VCaP (cell line): ENCODE measurements around the gene RELT.
A peak's percentile ranks its signal among the peaks of the same experiment; 100 is the strongest.

Experiments
- H3K27ac ChIP-seq: fragments of 450-650 bp; 2 replicates; pipeline ENCODE4 v1.5.1; 2017
- TF ChIP-seq, protein P1 (sequence below): fragments of 450-650 bp; conservative IDR thresholded peaks from 2 replicates; pipeline ENCODE4 v1.5.1; 2017; ENCODE audit warnings: mild to moderate bottlenecking, moderate library complexity

Gene RELT

DNA sequence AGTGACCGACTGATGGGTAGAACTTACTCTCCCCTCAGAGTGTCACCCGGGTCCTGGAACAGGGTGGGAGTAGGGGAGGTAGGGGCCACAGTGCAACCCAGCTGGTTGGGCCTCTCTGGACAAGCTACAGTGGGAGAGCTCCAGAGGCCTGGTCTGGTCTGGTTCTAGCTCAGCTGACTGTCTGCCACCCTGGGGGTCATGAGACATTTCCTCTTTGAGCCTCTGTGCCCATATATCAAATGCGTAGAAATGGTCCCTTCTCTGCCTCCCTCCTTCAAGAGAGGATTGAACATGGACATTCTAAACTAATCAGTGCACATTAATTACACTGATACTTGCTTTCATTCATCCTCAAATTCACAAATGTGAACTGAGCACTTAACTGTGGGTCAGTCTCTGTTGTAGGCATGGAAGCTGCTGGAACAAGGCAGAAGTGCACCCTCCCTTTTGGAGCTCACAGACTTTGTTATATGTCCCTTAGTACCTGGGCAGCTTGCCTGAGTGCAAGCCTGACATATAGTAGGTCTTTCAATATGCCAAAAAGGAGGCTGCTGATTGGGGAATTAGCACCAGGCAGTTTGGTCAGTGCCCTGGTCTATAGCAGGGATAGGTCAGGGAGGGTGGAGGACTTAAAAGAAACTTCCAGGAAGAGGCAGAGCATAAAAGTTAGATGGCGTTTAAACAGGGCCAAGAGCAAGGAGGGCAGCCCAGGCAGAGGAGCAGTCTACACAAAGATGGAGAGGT is 42.4 kb upstream of the RELT start:
- H3K27ac ChIP-seq = no peak overlapping the region
- TF ChIP-seq, protein P1, sequence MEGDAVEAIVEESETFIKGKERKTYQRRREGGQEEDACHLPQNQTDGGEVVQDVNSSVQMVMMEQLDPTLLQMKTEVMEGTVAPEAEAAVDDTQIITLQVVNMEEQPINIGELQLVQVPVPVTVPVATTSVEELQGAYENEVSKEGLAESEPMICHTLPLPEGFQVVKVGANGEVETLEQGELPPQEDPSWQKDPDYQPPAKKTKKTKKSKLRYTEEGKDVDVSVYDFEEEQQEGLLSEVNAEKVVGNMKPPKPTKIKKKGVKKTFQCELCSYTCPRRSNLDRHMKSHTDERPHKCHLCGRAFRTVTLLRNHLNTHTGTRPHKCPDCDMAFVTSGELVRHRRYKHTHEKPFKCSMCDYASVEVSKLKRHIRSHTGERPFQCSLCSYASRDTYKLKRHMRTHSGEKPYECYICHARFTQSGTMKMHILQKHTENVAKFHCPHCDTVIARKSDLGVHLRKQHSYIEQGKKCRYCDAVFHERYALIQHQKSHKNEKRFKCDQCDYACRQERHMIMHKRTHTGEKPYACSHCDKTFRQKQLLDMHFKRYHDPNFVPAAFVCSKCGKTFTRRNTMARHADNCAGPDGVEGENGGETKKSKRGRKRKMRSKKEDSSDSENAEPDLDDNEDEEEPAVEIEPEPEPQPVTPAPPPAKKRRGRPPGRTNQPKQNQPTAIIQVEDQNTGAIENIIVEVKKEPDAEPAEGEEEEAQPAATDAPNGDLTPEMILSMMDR = no peak

DNA sequence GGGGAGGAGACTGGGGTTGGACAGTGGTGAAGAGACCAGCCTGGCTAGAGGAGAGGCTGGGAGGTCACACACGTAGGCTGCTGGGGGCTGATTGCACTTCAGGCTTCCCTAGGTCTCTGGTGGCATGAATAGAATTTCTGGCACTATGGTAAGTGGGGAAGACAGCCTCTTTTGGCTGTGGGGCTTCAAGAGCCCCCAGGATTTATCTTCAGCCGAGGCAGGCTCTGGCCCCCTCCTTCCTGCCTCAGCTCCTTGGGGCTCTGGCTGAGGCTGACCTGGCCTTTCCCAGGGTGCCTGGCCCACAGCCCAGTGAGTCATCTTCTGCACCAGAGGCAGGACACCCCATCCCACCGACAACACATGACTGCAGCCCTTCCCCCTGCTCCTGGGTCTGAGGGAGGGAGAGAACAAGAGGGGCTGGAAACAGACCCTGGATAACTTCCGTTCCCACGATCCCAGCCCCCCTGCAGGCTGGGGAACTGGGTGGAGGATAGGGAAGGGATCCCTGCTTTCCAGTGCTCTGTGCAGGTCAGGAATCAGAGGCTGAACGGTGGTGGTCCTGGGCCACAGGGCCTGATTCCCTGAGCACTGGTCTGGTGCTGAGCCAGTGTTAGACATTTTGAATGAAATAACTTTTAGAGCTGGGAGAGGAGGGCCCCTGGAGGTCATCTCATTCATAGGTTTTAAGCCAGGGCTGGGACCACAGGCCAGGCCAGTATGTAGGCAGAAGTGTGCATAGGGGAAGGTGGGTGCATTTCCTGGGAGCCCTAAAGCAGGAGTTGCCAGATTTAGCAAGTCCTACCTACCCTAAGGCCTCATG is 41.6 kb upstream of the RELT start:
- TF ChIP-seq, protein P1 = no peak
- peak overlapping the region; percentile 4; the same call in 1 of the 2 replicates for H3K27ac ChIP-seq

DNA sequence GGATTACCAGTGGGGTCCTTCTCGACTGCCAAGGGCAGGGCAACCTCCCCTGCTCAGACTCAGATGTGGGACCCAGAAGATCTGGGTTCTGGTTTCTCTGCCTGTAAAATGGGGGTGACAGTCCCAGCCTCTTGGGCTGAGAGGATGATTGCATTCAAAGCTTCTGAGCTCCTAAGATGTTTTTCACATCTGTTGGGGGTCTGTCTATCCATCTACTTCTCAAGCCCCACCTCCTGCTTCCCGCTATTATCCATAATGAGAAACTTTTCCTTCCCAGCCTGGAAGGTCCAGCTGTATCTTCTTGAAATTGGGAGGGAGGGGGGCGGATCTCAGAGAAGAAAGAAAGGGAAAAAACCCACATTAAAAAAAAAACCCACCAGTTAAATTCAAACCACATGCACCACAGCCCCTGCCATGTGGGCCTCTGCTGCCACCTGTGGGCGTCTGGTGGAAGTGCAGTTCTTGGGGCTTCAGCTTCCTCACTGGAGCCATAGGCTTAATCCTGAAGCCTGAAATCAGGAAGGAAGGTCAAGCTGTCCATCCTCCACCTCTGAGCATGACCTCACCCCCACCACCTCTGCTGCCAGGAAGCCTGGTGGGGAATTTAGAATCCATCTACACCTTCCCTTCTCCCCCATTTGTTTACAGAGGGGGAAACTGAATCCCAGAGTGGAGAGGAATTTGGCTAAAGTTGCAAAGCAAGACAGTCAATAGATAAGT is 40.8 kb upstream of the RELT start:
- peak overlapping the region; percentile 4; the same call in 1 of the 2 replicates for H3K27ac ChIP-seq
- TF ChIP-seq, protein P1 = peak; percentile 99

DNA sequence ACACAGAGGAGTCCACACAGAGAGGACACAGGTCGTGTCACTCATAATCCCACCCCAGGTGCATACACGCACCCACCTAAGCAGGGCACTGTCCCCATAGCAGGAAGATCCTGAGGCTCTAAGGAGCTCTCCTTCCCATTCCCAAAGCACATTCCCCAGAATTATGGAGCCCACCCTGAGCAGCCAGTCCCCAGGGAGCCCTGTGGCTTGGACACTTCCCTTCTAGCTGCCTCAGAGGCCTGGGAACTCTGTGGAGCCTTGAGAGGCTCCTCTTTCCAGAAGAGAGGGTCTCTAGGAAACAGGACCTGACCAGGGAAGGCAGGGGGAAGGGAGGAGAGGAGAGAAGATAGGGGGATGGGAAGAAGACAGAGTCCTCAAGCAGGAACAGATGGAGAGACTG is 38.4 kb upstream of the RELT start:
- TF ChIP-seq, protein P1 = no peak
- H3K27ac ChIP-seq = no peak overlapping the region

DNA sequence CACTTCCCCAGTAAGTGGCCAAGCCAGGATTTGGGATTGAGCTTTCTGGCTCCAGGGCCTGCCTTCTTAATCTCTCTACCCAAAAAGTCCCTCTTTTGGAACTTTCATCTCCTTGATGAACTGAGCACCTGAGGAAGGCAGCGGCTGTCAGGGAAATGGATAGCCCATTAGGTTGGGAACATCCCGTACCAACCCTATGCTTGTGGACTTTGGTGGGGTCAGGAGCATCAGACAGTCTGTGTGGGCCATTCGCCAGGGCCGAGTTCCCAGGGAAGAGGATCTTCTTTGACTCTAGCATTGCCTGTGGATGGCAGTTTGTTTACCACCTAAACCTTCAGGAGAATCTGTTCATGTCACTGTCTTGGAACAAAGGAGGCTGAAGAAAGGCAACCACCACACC is 37.9 kb upstream of the RELT start:
- TF ChIP-seq, protein P1 = no peak
- no peak overlapping the region for H3K27ac ChIP-seq

DNA sequence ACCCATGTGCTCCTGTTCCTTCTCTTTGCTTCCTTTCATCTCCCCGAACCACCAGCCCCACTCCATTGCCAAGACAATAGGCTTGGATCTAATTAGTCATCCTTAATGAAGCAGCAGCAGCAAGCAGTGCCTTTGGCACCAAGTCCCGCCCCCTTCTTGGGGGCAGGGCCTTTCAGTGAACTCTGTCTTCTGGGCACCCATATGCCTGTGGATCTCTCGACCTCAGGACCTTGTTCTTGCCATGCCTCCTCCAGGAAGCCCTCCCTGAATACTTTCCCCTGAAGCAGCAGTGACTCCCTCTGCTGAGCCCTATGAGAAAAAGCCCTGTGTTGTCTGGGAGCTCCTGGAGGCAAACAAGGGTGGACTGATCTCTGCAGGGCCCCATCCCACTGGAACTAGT is 36.0 kb upstream of the RELT start:
- H3K27ac ChIP-seq = no peak overlapping the region
- TF ChIP-seq, protein P1 = no peak

DNA sequence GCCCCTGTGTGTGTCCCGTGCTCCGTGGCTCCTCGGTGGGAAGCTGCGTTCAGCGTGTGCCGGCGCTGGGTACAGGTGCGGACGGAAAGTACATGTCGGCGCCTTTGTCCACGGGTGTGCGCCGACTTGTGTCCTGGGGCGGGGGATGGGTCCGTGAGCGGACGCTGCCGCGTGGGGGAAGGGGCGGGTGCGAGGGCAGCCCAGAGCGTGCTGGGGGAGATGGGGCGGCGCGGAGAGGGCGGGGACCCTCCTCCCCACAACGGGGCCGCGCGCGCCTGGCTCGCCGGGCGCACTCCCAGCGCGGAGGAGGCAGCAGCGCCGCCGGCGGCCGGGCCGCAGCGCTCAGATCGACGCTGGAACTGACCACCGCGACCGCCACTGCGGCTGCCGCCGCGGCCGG is 33.6 kb upstream of the RELT start:
- H3K27ac ChIP-seq = peak overlapping the region; percentile 66
- TF ChIP-seq, protein P1 = peak; percentile 55
